Astrocyte (in vitro differentiated cells and primary cell): ENCODE data around the gene STK4. TPM values are rescaled to one million over a fixed set of nuclear protein-coding genes. Genes with fewer than 3 reads are reported as not detected.
"Not testable (repeated sequence)": the region's sequence is repeated elsewhere in the genome, so short reads cannot be mapped to it uniquely, and the experiment has no call there.

Experiments used
- DNase-seq: peaks from one replicate; pipeline ENCODE4 v3.0.0-alpha.2; 2010; ENCODE audit warnings: low read depth
- FAIRE-seq: peaks from 2 replicates; lab custom pipeline; 2011; peaks lifted over from hg19 to GRCh38; lab: Jason Lieb, UNC
- H2AFZ ChIP-seq: 2 replicates; pipeline ENCODE4 v1.6.0; 2012; ENCODE audit warnings: low read depth, low read length, inconsistent platforms
- H3K27ac ChIP-seq: 2 replicates; pipeline ENCODE4 v1.5.1; 2011; ENCODE audit warnings: low read depth, low read length, inconsistent platforms
- H3K27me3 ChIP-seq: 2 replicates; pipeline ENCODE4 v1.6.0; 2011; ENCODE audit warnings: low read length, inconsistent platforms; ENCODE audit not compliant: insufficient read depth
- H3K36me3 ChIP-seq: 2 replicates; pipeline ENCODE4 v1.5.1; 2011; ENCODE audit warnings: low read length, inconsistent platforms; ENCODE audit not compliant: insufficient read depth
- H3K4me1 ChIP-seq: 2 replicates; pipeline ENCODE4 v1.5.1; 2011; ENCODE audit warnings: low read length, inconsistent platforms; ENCODE audit not compliant: insufficient read depth
- H3K4me2 ChIP-seq: 2 replicates; pipeline ENCODE4 v1.6.0; 2012; ENCODE audit warnings: low read length, inconsistent platforms
- H3K4me3 ChIP-seq: 2 replicates; pipeline ENCODE4 v1.5.1; 2011; ENCODE audit warnings: low read depth, mild to moderate bottlenecking, low read length, inconsistent platforms; ENCODE audit not compliant: insufficient read depth
- H3K79me2 ChIP-seq: 2 replicates; pipeline ENCODE4 v1.6.0; 2012; ENCODE audit warnings: mild to moderate bottlenecking, low read length, inconsistent platforms; ENCODE audit not compliant: insufficient read depth
- H3K9ac ChIP-seq: 2 replicates; pipeline ENCODE4 v1.6.0; 2012; ENCODE audit warnings: mild to moderate bottlenecking, low read length, inconsistent platforms
- H3K9me3 ChIP-seq: 2 replicates; pipeline ENCODE4 v1.5.1; 2012; ENCODE audit warnings: low read depth, mild to moderate bottlenecking, low read length, inconsistent platforms; ENCODE audit not compliant: insufficient read depth
- H4K20me1 ChIP-seq: 2 replicates; pipeline ENCODE4 v1.6.0; 2012; ENCODE audit warnings: low read length, inconsistent platforms; ENCODE audit not compliant: insufficient read depth
- H3K27ac Mint-ChIP-seq: one replicate; pipeline ENCODE4 v1.8.0; 2021; ENCODE audit warnings: mild to moderate bottlenecking, mixed read lengths; ENCODE audit not compliant: unreplicated experiment
- H3K27me3 Mint-ChIP-seq: one replicate; pipeline ENCODE4 v1.8.0; 2021; ENCODE audit warnings: low read depth, mixed read lengths; ENCODE audit not compliant: unreplicated experiment
- H3K36me3 Mint-ChIP-seq: one replicate; pipeline ENCODE4 v1.8.0; 2021; ENCODE audit warnings: low read depth, mixed read lengths; ENCODE audit not compliant: unreplicated experiment
- H3K4me1 Mint-ChIP-seq: one replicate; pipeline ENCODE4 v1.8.0; 2021; ENCODE audit warnings: low read depth, mixed read lengths; ENCODE audit not compliant: unreplicated experiment
- H3K4me3 Mint-ChIP-seq: one replicate; pipeline ENCODE4 v1.8.0; 2021; ENCODE audit warnings: mild to moderate bottlenecking, moderate library complexity, mixed read lengths; ENCODE audit not compliant: unreplicated experiment
- H3K9me3 Mint-ChIP-seq: one replicate; pipeline ENCODE4 v1.8.0; 2021; ENCODE audit warnings: mild to moderate bottlenecking, mixed read lengths; ENCODE audit not compliant: unreplicated experiment
- CTCF ChIP-seq: IDR thresholded peaks from 2 replicates; pipeline ENCODE4 v1.5.1; 2011; ENCODE audit warnings: low read depth, mild to moderate bottlenecking, inconsistent platforms, low read length, moderate library complexity; ENCODE audit not compliant: insufficient read depth
- EZH2 ChIP-seq: IDR thresholded peaks from 2 replicates; pipeline ENCODE4 v1.6.1; 2012; ENCODE audit warnings: mild to moderate bottlenecking, low read length, inconsistent platforms; ENCODE audit not compliant: insufficient read depth
- total RNA-seq: library from RNA; stranded (reverse); gene quantifications from 2 replicates; pipeline ENCODE4 v1.2.1, GENCODE V29; 2021

STK4 gene
- total RNA-seq, 1 donor from 2014 or later = 41.4 TPM

- H3K79me2 ChIP-seq = no peaks in the 10 kb centered on the region
- Mint-ChIP-seq H3K36me3 (peaks cover 3% of the 10 kb centered on the region), H3K4me1 (peaks cover 20% of the 10 kb centered on the region), H3K4me3 (no peak overlapping the region), H3K9me3 (no peaks in the 10 kb centered on the region), H3K27me3 (no peaks in the 10 kb centered on the region), H3K27ac (no peak overlapping the region)
- H3K4me1 ChIP-seq = peaks cover 13% of the 10 kb centered on the region
- H3K9ac ChIP-seq = no peak overlapping the region
- H3K4me2 ChIP-seq = no peak overlapping the region
- no peak overlapping the region for H2AFZ ChIP-seq
- peaks cover 7% of the 10 kb centered on the region for H3K36me3 ChIP-seq
- H4K20me1 ChIP-seq = peaks cover 6% of the 10 kb centered on the region
- H3K27me3 ChIP-seq = no peaks in the 10 kb centered on the region
- no peaks in the 10 kb centered on the region for H3K9me3 ChIP-seq
- TF ChIP-seq EZH2 (no peak), CTCF (no peak)
- no peak overlapping the region for H3K4me3 ChIP-seq
- no peak overlapping the region for H3K27ac ChIP-seq
- FAIRE-seq = no peak
- DNase-seq = no peak
Observed at GRCh38 chr20:45020236-45020886, 54.0 kb downstream of the STK4 start.

GRCh38 chr20:45021631-45022030 lies 55.3 kb downstream of the STK4 start:
- Histone ChIP-seq H3K9ac (no peak overlapping the region), H3K4me3 (no peak overlapping the region), H3K27me3 (no peaks in the 10 kb centered on the region), H3K4me1 (no peaks in the 10 kb centered on the region), H3K4me2 (no peak overlapping the region), H3K79me2 (no peaks in the 10 kb centered on the region), H3K36me3 (peaks cover 8% of the 10 kb centered on the region), H3K9me3 (no peaks in the 10 kb centered on the region), H2AFZ (no peak overlapping the region), H3K27ac (no peak overlapping the region), H4K20me1 (peaks cover 6% of the 10 kb centered on the region)
- Mint-ChIP-seq H3K36me3 (peaks cover 4% of the 10 kb centered on the region), H3K4me3 (no peak overlapping the region), H3K9me3 (no peaks in the 10 kb centered on the region), H3K27ac (no peak overlapping the region), H3K4me1 (peaks cover 8% of the 10 kb centered on the region), H3K27me3 (no peaks in the 10 kb centered on the region)
- DNase-seq (no peak), FAIRE-seq (no peak)
- no peak for TF ChIP-seq EZH2
- no peak for TF ChIP-seq CTCF

GRCh38 chr20:45023140-45023539 lies 56.8 kb downstream of the STK4 start:
- not testable (repeated sequence) for H3K9me3 Mint-ChIP-seq, H3K4me1 ChIP-seq, H3K27me3 ChIP-seq, H3K27ac Mint-ChIP-seq, H3K36me3 Mint-ChIP-seq, H3K79me2 ChIP-seq, H3K9ac ChIP-seq, H3K27ac ChIP-seq, FAIRE-seq, H4K20me1 ChIP-seq, DNase-seq, H2AFZ ChIP-seq, H3K4me3 ChIP-seq, H3K9me3 ChIP-seq, H3K36me3 ChIP-seq, H3K4me2 ChIP-seq, H3K4me3 Mint-ChIP-seq, H3K4me1 Mint-ChIP-seq, H3K27me3 Mint-ChIP-seq
